ENCODE data around the gene GPC4. TPM values are rescaled to one million over a fixed set of nuclear protein-coding genes. Genes with fewer than 3 reads are reported as not detected.

The GPC4 gene
- total and polyA plus RNA-seq, 8 donors: 34.4 to 66.8 (median 56.6) TPM

GRCh38 chrX:133339566-133339965, 75.7 kb downstream of the GPC4 start:
- DNase-seq (no peak), ATAC-seq (no peak)
- H3K9me3 ChIP-seq: no peaks in the 10 kb centered on the region
- no peaks in the 10 kb centered on the region for H3K36me3 ChIP-seq
- H3K27ac ChIP-seq: no peak overlapping the region
- no peak for TF ChIP-seq CTCF (IDR thresholded peaks at IDR 0.05)
- H3K4me1 ChIP-seq: no peaks in the 10 kb centered on the region
- intact Hi-C loops (cut with DNase I): no loop called here
- H3K27me3 ChIP-seq: no peaks in the 10 kb centered on the region
- H3K4me3 ChIP-seq: no peak overlapping the region

GRCh38 chrX:133337250-133337649, 78.0 kb downstream of the GPC4 start:
- H3K36me3 ChIP-seq: no peaks in the 10 kb centered on the region
- no peak overlapping the region for H3K27ac ChIP-seq
- H3K4me3 ChIP-seq: no peak overlapping the region
- intact Hi-C loops (cut with DNase I): no loop called here
- no peak for TF ChIP-seq CTCF (IDR thresholded peaks at IDR 0.05)
- no peaks in the 10 kb centered on the region for H3K4me1 ChIP-seq
- H3K27me3 ChIP-seq: no peaks in the 10 kb centered on the region
- ATAC-seq: peak; percentile 25
- peak in 2 of 4 donors; percentile 28 to 63 for DNase-seq
- H3K9me3 ChIP-seq: no peaks in the 10 kb centered on the region

GRCh38 chrX:133335027-133335426, 80.3 kb downstream of the GPC4 start:
- ATAC-seq (peak; percentile 72), DNase-seq (peak in 1 of 4 donors; percentile 41)
- intact Hi-C loops (cut with DNase I): no loop called here
- Histone ChIP-seq H3K27me3 (no peaks in the 10 kb centered on the region), H3K4me3 (no peak overlapping the region), H3K27ac (no peak overlapping the region), H3K9me3 (no peaks in the 10 kb centered on the region), H3K36me3 (no peaks in the 10 kb centered on the region), H3K4me1 (no peaks in the 10 kb centered on the region)
- TF ChIP-seq CTCF (IDR thresholded peaks at IDR 0.05): peak in 1 of 2 donors; percentile 32

- peaks cover 0 to 3% of the 10 kb centered on the region in 2 donors for H3K27me3 ChIP-seq
- H3K4me1 ChIP-seq: no peaks in the 10 kb centered on the region
- H3K9me3 ChIP-seq: no peaks in the 10 kb centered on the region
- no peak overlapping the region for H3K4me3 ChIP-seq
- TF ChIP-seq CTCF (IDR thresholded peaks at IDR 0.05): no peak
- intact Hi-C loops (cut with DNase I): no loop called here
- no peaks in the 10 kb centered on the region for H3K36me3 ChIP-seq
- ATAC-seq (no peak), DNase-seq (no peak)
- H3K27ac ChIP-seq: no peak overlapping the region
Observed at GRCh38 chrX:133333154-133333750, 82.0 kb downstream of the GPC4 start.

- H3K4me3 ChIP-seq: no peak overlapping the region
- H3K36me3 ChIP-seq: no peaks in the 10 kb centered on the region
- H3K9me3 ChIP-seq: no peaks in the 10 kb centered on the region
- DNase-seq (no peak), ATAC-seq (no peak)
- intact Hi-C loops (cut with DNase I): no loop called here
- TF ChIP-seq CTCF (IDR thresholded peaks at IDR 0.05): no peak
- H3K27me3 ChIP-seq: peaks cover 0 to 3% of the 10 kb centered on the region in 2 donors
- no peaks in the 10 kb centered on the region for H3K4me1 ChIP-seq
- H3K27ac ChIP-seq: no peak overlapping the region
Observed at GRCh38 chrX:133332737-133333136, 82.6 kb downstream of the GPC4 start.

Data from left lung (tissue), 10 donors.